OCI-LY3 (cell line): ENCODE measurements around the gene DUSP11.

Source experiments
- CTCF ChIP-seq: fragments of 200-600, 300-600 bp; sonication (generic); IDR thresholded peaks from 2 replicates; pipeline ENCODE4 v1.5.1; 2014; ENCODE audit warnings: antibody characterized with exemption, low read length, low read depth
- EZH2phosphoT487 ChIP-seq: fragments of 200-600 bp; shearing (Covaris generic); IDR thresholded peaks from 2 replicates; pipeline ENCODE4 v1.6.1; 2018; ENCODE audit warnings: antibody characterized with exemption, mixed run types, low read depth

GRCh38 chr2:73776381-73776780 is 3.5 kb downstream of the DUSP11 start:
- TF ChIP-seq CTCF = no peak
- TF ChIP-seq EZH2phosphoT487 = no peak
